ENCODE data around the gene TCOF1.

The TCOF1 gene

GRCh38 chr5:150402229-150402773, 44.8 kb downstream of the TCOF1 start:
- Histone ChIP-seq H3K4ac (ENCODE audit: low read depth in 1 of 2, low read length in 2 of 2) (no peak overlapping the region), H2AFZ (ENCODE audit: low read depth, low read length) (no peak overlapping the region), H3K27ac (ENCODE audit: low read length, poor library complexity, severe bottlenecking) (no peak overlapping the region), H2BK15ac (ENCODE audit: low read depth, poor library complexity, severe bottlenecking) (no peak overlapping the region), H3K4me2 (ENCODE audit: low read length, poor library complexity, severe bottlenecking) (no peak overlapping the region), H3K27me3 (ENCODE audit: control insufficient read depth in 1 of 2, insufficient read depth in 1 of 2, low read length in 2 of 2) (no peaks in the 10 kb centered on the region), H3K14ac (ENCODE audit: low read length in 2 of 2) (no peak overlapping the region), H3K4me1 (ENCODE audit: control insufficient read depth, insufficient read depth, low read depth, low read length) (peaks cover 2% of the 10 kb centered on the region), H3K9ac (ENCODE audit: low read length) (no peak overlapping the region), H3K23ac (ENCODE audit: low read length in 2 of 2) (no peak overlapping the region), H2BK12ac (ENCODE audit: low read length in 2 of 2) (no peak overlapping the region), H2BK120ac (ENCODE audit: low read depth, low read length) (no peak overlapping the region), H4K8ac (ENCODE audit: low read length) (no peak overlapping the region), H2AK5ac (ENCODE audit: low read length, severe bottlenecking) (no peak overlapping the region), H3K4me3 (ENCODE audit: insufficient read depth in 1 of 2, low read depth in 1 of 2, low read length in 2 of 2) (no peak overlapping the region), H3K18ac (ENCODE audit: low read depth in 1 of 2, low read length in 2 of 2) (no peak overlapping the region), H3K79me1 (replicated peaks; ENCODE audit: low read length, poor library complexity, severe bottlenecking) (no peaks in the 10 kb centered on the region), H2BK5ac (ENCODE audit: low read depth, low read length, poor library complexity, severe bottlenecking) (no peak overlapping the region), H3K36me3 (ENCODE audit: control insufficient read depth in 1 of 2, insufficient read depth in 2 of 2, low read depth in 1 of 2, low read length in 2 of 2) (peaks cover 54 to 67% of the 10 kb centered on the region in 2 experiments), H4K91ac (ENCODE audit: low read length) (no peak overlapping the region), H3K9me3 (ENCODE audit: control insufficient read depth, low read length) (no peaks in the 10 kb centered on the region)
- DNase-seq, result no peak
- WGBS, result 97% methylated on average over 4 of the region's 4 CpGs

GRCh38 chr5:150402901-150403342, 45.4 kb downstream of the TCOF1 start:
- Histone ChIP-seq H2BK12ac (ENCODE audit: low read length in 2 of 2) (no peak overlapping the region), H3K27ac (ENCODE audit: low read length, poor library complexity, severe bottlenecking) (no peak overlapping the region), H3K79me1 (replicated peaks; ENCODE audit: low read length, poor library complexity, severe bottlenecking) (no peaks in the 10 kb centered on the region), H3K23ac (ENCODE audit: low read length in 2 of 2) (no peak overlapping the region), H4K8ac (ENCODE audit: low read length) (no peak overlapping the region), H3K36me3 (ENCODE audit: control insufficient read depth in 1 of 2, insufficient read depth in 2 of 2, low read depth in 1 of 2, low read length in 2 of 2) (peaks cover 49 to 62% of the 10 kb centered on the region in 2 experiments), H3K4me2 (ENCODE audit: low read length, poor library complexity, severe bottlenecking) (no peak overlapping the region), H2BK120ac (ENCODE audit: low read depth, low read length) (no peak overlapping the region), H3K27me3 (ENCODE audit: control insufficient read depth in 1 of 2, insufficient read depth in 1 of 2, low read length in 2 of 2) (no peaks in the 10 kb centered on the region), H2BK5ac (ENCODE audit: low read depth, low read length, poor library complexity, severe bottlenecking) (no peak overlapping the region), H3K18ac (ENCODE audit: low read depth in 1 of 2, low read length in 2 of 2) (no peak overlapping the region), H2AFZ (ENCODE audit: low read depth, low read length) (no peak overlapping the region), H2BK15ac (ENCODE audit: low read depth, poor library complexity, severe bottlenecking) (no peak overlapping the region), H4K91ac (ENCODE audit: low read length) (no peak overlapping the region), H3K14ac (ENCODE audit: low read length in 2 of 2) (no peak overlapping the region), H3K4me1 (ENCODE audit: control insufficient read depth, insufficient read depth, low read depth, low read length) (peaks cover 2% of the 10 kb centered on the region), H3K9me3 (ENCODE audit: control insufficient read depth, low read length) (no peaks in the 10 kb centered on the region), H2AK5ac (ENCODE audit: low read length, severe bottlenecking) (no peak overlapping the region), H3K4ac (ENCODE audit: low read depth in 1 of 2, low read length in 2 of 2) (no peak overlapping the region), H3K4me3 (ENCODE audit: insufficient read depth in 1 of 2, low read depth in 1 of 2, low read length in 2 of 2) (no peak overlapping the region), H3K9ac (ENCODE audit: low read length) (no peak overlapping the region)
- WGBS, result over 99% methylated on average over 12 of the region's 12 CpGs
- no peak for DNase-seq

- H2BK5ac ChIP-seq (ENCODE audit: low read depth, low read length, poor library complexity, severe bottlenecking), result no peak overlapping the region
- no peak overlapping the region for H3K9ac ChIP-seq (ENCODE audit: low read length)
- H3K36me3 ChIP-seq (ENCODE audit: control insufficient read depth in 1 of 2, insufficient read depth in 2 of 2, low read depth in 1 of 2, low read length in 2 of 2), result peaks cover 40 to 60% of the 10 kb centered on the region in 2 experiments
- H3K4me2 ChIP-seq (ENCODE audit: low read length, poor library complexity, severe bottlenecking), result no peak overlapping the region
- no peaks in the 10 kb centered on the region for H3K9me3 ChIP-seq (ENCODE audit: control insufficient read depth, low read length)
- H3K27me3 ChIP-seq (ENCODE audit: control insufficient read depth in 1 of 2, insufficient read depth in 1 of 2, low read length in 2 of 2), result no peaks in the 10 kb centered on the region
- DNase-seq, result no peak
- no peaks in the 10 kb centered on the region for H3K4me1 ChIP-seq (ENCODE audit: control insufficient read depth, insufficient read depth, low read depth, low read length)
- WGBS, result 95% methylated on average over 5 of the region's 5 CpGs
- H3K18ac ChIP-seq (ENCODE audit: low read depth in 1 of 2, low read length in 2 of 2), result no peak overlapping the region
- no peak overlapping the region for H3K23ac ChIP-seq (ENCODE audit: low read length in 2 of 2)
- H2BK120ac ChIP-seq (ENCODE audit: low read depth, low read length), result no peak overlapping the region
- no peak overlapping the region for H3K14ac ChIP-seq (ENCODE audit: low read length in 2 of 2)
- H3K79me1 ChIP-seq (replicated peaks; ENCODE audit: low read length, poor library complexity, severe bottlenecking), result no peaks in the 10 kb centered on the region
- H2AK5ac ChIP-seq (ENCODE audit: low read length, severe bottlenecking), result no peak overlapping the region
- H3K4me3 ChIP-seq (ENCODE audit: insufficient read depth in 1 of 2, low read depth in 1 of 2, low read length in 2 of 2), result no peak overlapping the region
- H2BK12ac ChIP-seq (ENCODE audit: low read length in 2 of 2), result no peak overlapping the region
- H2BK15ac ChIP-seq (ENCODE audit: low read depth, poor library complexity, severe bottlenecking), result no peak overlapping the region
- no peak overlapping the region for H4K8ac ChIP-seq (ENCODE audit: low read length)
- no peak overlapping the region for H3K4ac ChIP-seq (ENCODE audit: low read depth in 1 of 2, low read length in 2 of 2)
- H4K91ac ChIP-seq (ENCODE audit: low read length), result no peak overlapping the region
- H3K27ac ChIP-seq (ENCODE audit: low read length, poor library complexity, severe bottlenecking), result no peak overlapping the region
- no peak overlapping the region for H2AFZ ChIP-seq (ENCODE audit: low read depth, low read length)
Measured at GRCh38 chr5:150404121-150404520, 46.6 kb downstream of the TCOF1 start.

- no peak overlapping the region for H3K4me3 ChIP-seq (ENCODE audit: insufficient read depth in 1 of 2, low read depth in 1 of 2, low read length in 2 of 2)
- H3K18ac ChIP-seq (ENCODE audit: low read depth in 1 of 2, low read length in 2 of 2), result no peak overlapping the region
- no peak overlapping the region for H3K4ac ChIP-seq (ENCODE audit: low read depth in 1 of 2, low read length in 2 of 2)
- WGBS, result 95% methylated on average over 10 of the region's 10 CpGs
- no peak overlapping the region for H2AFZ ChIP-seq (ENCODE audit: low read depth, low read length)
- H3K9me3 ChIP-seq (ENCODE audit: control insufficient read depth, low read length), result no peaks in the 10 kb centered on the region
- H3K27me3 ChIP-seq (ENCODE audit: control insufficient read depth in 1 of 2, insufficient read depth in 1 of 2, low read length in 2 of 2), result no peaks in the 10 kb centered on the region
- H2AK5ac ChIP-seq (ENCODE audit: low read length, severe bottlenecking), result no peak overlapping the region
- H2BK5ac ChIP-seq (ENCODE audit: low read depth, low read length, poor library complexity, severe bottlenecking), result no peak overlapping the region
- H4K91ac ChIP-seq (ENCODE audit: low read length), result no peak overlapping the region
- no peak for DNase-seq
- no peak overlapping the region for H2BK120ac ChIP-seq (ENCODE audit: low read depth, low read length)
- no peak overlapping the region for H3K9ac ChIP-seq (ENCODE audit: low read length)
- no peak overlapping the region for H3K14ac ChIP-seq (ENCODE audit: low read length in 2 of 2)
- H2BK12ac ChIP-seq (ENCODE audit: low read length in 2 of 2), result no peak overlapping the region
- H2BK15ac ChIP-seq (ENCODE audit: low read depth, poor library complexity, severe bottlenecking), result no peak overlapping the region
- H3K36me3 ChIP-seq (ENCODE audit: control insufficient read depth in 1 of 2, insufficient read depth in 2 of 2, low read depth in 1 of 2, low read length in 2 of 2), result peaks cover 37 to 56% of the 10 kb centered on the region in 2 experiments
- no peak overlapping the region for H3K23ac ChIP-seq (ENCODE audit: low read length in 2 of 2)
- no peak overlapping the region for H4K8ac ChIP-seq (ENCODE audit: low read length)
- H3K4me1 ChIP-seq (ENCODE audit: control insufficient read depth, insufficient read depth, low read depth, low read length), result no peaks in the 10 kb centered on the region
- H3K4me2 ChIP-seq (ENCODE audit: low read length, poor library complexity, severe bottlenecking), result no peak overlapping the region
- no peaks in the 10 kb centered on the region for H3K79me1 ChIP-seq (replicated peaks; ENCODE audit: low read length, poor library complexity, severe bottlenecking)
- H3K27ac ChIP-seq (ENCODE audit: low read length, poor library complexity, severe bottlenecking), result no peak overlapping the region
Measured at GRCh38 chr5:150404535-150404934, 47.0 kb downstream of the TCOF1 start.

Measured in mesenchymal stem cell (in vitro differentiated cells and primary cell).